ENCODE results near the gene GPC6.
A peak's percentile ranks its signal among the peaks of the same experiment; 100 is the strongest.

- TF ChIP-seq CTCF (conservative IDR thresholded peaks at IDR 0.05) (peak; percentile 23), ZFX (IDR thresholded peaks at IDR 0.05) (no peak)
Measured at GRCh38 chr13:93248627-93249047, 22.0 kb downstream of the GPC6 start.
